ENCODE results near the gene PPP1R1A.

DNA sequence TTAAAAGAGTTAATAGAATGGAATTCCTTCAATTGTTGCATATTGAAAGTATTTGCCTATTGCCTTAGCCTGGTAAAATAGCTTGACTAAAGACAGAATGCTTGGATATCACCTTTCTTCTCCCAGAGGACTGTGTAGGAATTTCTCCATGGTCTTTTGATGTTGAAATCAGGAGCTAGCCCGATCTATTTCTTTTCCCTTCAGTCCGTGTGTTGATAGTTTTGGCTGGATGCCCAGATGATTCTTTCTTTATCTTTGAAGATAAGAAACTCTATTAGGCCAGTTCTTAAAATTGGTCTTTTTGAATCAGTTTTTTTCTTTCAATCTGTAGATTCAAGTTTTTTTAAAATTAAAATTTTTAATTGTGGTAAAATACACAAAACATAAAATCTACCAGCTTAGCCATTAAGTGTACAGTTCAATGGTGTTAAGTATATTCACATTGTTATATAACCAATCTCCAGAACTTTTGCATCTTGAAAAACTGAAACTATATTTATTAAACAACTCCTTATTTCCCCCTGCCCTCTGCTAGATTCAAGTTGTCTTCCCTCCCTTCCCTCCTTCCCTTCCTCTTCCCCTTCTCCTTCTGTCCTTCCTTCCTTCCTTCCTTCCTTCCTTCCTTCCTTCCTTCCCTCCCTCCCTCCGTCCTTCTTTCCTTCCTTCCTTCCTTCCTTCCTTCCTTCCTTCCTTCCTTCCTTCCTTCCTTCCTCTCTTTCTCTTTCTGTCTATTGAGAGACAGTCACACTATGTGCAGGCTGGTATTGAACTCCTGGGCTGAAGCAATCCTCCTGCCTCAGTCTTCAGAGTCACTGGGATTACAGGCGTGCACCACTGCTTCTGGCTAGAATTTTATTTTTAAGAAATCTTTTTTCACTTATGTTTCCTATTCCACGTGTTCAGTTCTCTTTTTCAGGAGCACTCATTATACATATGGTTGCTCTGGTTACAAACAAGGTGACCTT is 36.1 kb upstream of the PPP1R1A start:
- TF ChIP-seq, protein P1, sequence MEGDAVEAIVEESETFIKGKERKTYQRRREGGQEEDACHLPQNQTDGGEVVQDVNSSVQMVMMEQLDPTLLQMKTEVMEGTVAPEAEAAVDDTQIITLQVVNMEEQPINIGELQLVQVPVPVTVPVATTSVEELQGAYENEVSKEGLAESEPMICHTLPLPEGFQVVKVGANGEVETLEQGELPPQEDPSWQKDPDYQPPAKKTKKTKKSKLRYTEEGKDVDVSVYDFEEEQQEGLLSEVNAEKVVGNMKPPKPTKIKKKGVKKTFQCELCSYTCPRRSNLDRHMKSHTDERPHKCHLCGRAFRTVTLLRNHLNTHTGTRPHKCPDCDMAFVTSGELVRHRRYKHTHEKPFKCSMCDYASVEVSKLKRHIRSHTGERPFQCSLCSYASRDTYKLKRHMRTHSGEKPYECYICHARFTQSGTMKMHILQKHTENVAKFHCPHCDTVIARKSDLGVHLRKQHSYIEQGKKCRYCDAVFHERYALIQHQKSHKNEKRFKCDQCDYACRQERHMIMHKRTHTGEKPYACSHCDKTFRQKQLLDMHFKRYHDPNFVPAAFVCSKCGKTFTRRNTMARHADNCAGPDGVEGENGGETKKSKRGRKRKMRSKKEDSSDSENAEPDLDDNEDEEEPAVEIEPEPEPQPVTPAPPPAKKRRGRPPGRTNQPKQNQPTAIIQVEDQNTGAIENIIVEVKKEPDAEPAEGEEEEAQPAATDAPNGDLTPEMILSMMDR (IDR thresholded peaks at IDR 0.05; ENCODE audit: poor library complexity): no peak
- TF ChIP-seq EZH2phosphoT487 (IDR thresholded peaks at IDR 0.05; ENCODE audit: low read depth, severe bottlenecking, unreplicated experiment) (no peak), EZH2 (IDR thresholded peaks at IDR 0.05; ENCODE audit: borderline replicate concordance) (no peak)

All from hepatocyte (in vitro differentiated cells).